Measurements from ENCODE around the gene EXOC6B.

The EXOC6B gene

GRCh38 chr2:72175636-72176035, 650.2 kb downstream of the EXOC6B start:
- no peak for DNase-seq
- no peaks in the 10 kb centered on the region; the same call in none of the 2 replicates for H3K36me3 ChIP-seq
- H3K27ac ChIP-seq = no peak overlapping the region
- no peaks in the 10 kb centered on the region for H3K9me3 ChIP-seq (ENCODE audit: severe bottlenecking)
- H3K4me3 ChIP-seq (ENCODE audit: low read depth, low read length) = no peak overlapping the region
- no peaks in the 10 kb centered on the region for H3K27me3 ChIP-seq (ENCODE audit: insufficient read depth, low read depth, severe bottlenecking)
- no peak for TF ChIP-seq CTCF (IDR thresholded peaks at IDR 0.05; ENCODE audit: low read depth, low read length)

DNA sequence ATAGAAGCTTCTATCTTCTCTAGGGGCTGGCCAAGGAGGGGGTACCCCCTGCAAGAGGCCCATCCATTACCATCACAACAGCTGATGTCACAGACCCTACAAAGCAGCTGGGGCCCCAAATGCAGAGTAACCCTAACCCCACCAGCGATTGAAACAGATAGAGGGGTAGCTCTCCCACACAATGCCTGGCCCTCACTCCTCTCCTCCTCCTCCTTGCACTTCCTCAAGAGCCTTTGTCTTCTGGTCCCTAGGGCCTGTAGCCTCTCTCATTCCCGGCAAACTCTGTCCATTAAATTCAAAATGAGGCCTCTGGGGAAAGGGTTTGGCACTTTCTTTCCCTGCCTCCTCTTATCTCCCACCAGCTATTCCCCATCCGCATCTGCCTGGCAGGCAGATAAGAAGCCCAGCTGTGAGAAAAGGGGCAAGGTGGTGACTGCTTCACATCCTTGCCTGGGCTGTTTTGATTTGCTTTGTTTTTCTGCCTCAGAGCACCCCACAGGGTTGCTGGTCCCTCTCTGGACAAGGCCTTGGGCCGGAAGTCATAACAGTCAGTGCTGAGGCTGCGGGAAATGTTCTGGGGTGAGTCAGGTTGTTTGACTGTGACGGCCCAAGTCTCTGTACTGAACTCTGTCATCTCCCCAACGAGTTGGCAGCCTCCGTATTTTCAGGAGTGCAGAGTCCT, 652.1 kb downstream of the EXOC6B start:
- Histone ChIP-seq H3K27me3 (ENCODE audit: insufficient read depth, low read depth, severe bottlenecking) (no peaks in the 10 kb centered on the region), H3K36me3 (no peaks in the 10 kb centered on the region; the same call in none of the 2 replicates), H3K27ac (no peak overlapping the region), H3K4me3 (ENCODE audit: low read depth, low read length) (no peak overlapping the region), H3K9me3 (ENCODE audit: severe bottlenecking) (no peaks in the 10 kb centered on the region)
- TF ChIP-seq CTCF (IDR thresholded peaks at IDR 0.05; ENCODE audit: low read depth, low read length) = no peak
- no peak for DNase-seq

DNA sequence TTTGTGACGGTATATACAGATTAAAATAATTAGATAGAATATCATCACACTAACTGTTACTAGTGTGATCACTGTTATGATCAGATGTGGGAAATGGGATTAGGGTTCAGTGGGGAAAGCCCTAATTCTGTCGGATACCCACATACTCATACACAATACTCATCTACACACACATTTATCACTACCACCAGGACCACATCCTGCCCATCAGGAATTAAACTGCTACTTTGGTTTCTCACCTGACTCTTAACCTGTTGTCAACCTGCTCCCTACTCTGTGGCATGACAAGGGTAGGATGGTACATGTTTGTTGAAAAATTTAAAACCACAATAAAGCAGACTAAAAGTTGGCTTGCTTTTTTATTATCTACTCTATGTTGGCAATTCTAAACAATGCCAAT, 653.4 kb downstream of the EXOC6B start:
- H3K4me3 ChIP-seq (ENCODE audit: low read depth, low read length) = no peak overlapping the region
- DNase-seq = no peak
- no peaks in the 10 kb centered on the region for H3K9me3 ChIP-seq (ENCODE audit: severe bottlenecking)
- no peaks in the 10 kb centered on the region for H3K27me3 ChIP-seq (ENCODE audit: insufficient read depth, low read depth, severe bottlenecking)
- H3K27ac ChIP-seq = no peak overlapping the region
- TF ChIP-seq CTCF (IDR thresholded peaks at IDR 0.05; ENCODE audit: low read depth, low read length) = no peak
- no peaks in the 10 kb centered on the region; the same call in 1 of the 2 replicates for H3K36me3 ChIP-seq

- DNase-seq = no peak
- Histone ChIP-seq H3K36me3 (no peaks in the 10 kb centered on the region), H3K27ac (no peak overlapping the region), H3K27me3 (ENCODE audit: insufficient read depth, low read depth, severe bottlenecking) (no peaks in the 10 kb centered on the region), H3K4me3 (ENCODE audit: low read depth, low read length) (no peak overlapping the region), H3K9me3 (ENCODE audit: severe bottlenecking) (no peaks in the 10 kb centered on the region)
- TF ChIP-seq CTCF (IDR thresholded peaks at IDR 0.05; ENCODE audit: low read depth, low read length) = no peak
Measured at GRCh38 chr2:72166279-72166678, 659.6 kb downstream of the EXOC6B start.

GRCh38 chr2:72165792-72166191, 660.0 kb downstream of the EXOC6B start:
- no peak for DNase-seq
- H3K36me3 ChIP-seq = no peaks in the 10 kb centered on the region
- H3K4me3 ChIP-seq (ENCODE audit: low read depth, low read length) = no peak overlapping the region
- no peaks in the 10 kb centered on the region for H3K9me3 ChIP-seq (ENCODE audit: severe bottlenecking)
- H3K27me3 ChIP-seq (ENCODE audit: insufficient read depth, low read depth, severe bottlenecking) = no peaks in the 10 kb centered on the region
- H3K27ac ChIP-seq = no peak overlapping the region
- no peak for TF ChIP-seq CTCF (IDR thresholded peaks at IDR 0.05; ENCODE audit: low read depth, low read length)

GRCh38 chr2:72162574-72162973, 663.3 kb downstream of the EXOC6B start:
- Histone ChIP-seq H3K4me3 (ENCODE audit: low read depth, low read length) (no peak overlapping the region), H3K36me3 (no peaks in the 10 kb centered on the region), H3K9me3 (ENCODE audit: severe bottlenecking) (no peaks in the 10 kb centered on the region), H3K27ac (no peak overlapping the region), H3K27me3 (ENCODE audit: insufficient read depth, low read depth, severe bottlenecking) (no peaks in the 10 kb centered on the region)
- DNase-seq = no peak
- no peak for TF ChIP-seq CTCF (IDR thresholded peaks at IDR 0.05; ENCODE audit: low read depth, low read length)
